K562 (cell line): Measurements from ENCODE around the gene ACE. TPM values are rescaled to one million over a fixed set of nuclear protein-coding genes. Genes with fewer than 3 reads are reported as not detected.

Experiments
- ATAC-seq: fragments of 200-7000 bp; cut with Tn5 transposase; 3 replicates; pipeline ENCODE4 v1.9.1; 2020; ENCODE audit warnings: moderate library complexity
- BruUV-seq: library from RNA; stranded (reverse); fragments of 400-500 nt; replicated peaks from 2 replicates; lab custom pipeline; 2021; lab: Mats Ljungman, UMichigan
- CTCF ChIA-PET: fragments of 300-600 bp; formaldehyde crosslinking; extraction: SDS; loops from one replicate; lab custom pipeline; 2021; ENCODE audit warnings: low intra/inter-chr PET ratio; lab: Yijun Ruan, JAX
- POLR2A ChIA-PET: fragments of 300-600, 350-650 bp; sonication (Branson Sonifier 250); formaldehyde crosslinking; extraction: SDS; loops from one replicate; lab custom pipeline; 2021; ENCODE audit warnings: antibody characterized with exemption, inconsistent platforms; lab: Yijun Ruan, JAX
- DNase-seq, 4 experiments: peaks; one replicate each; pipeline versions ENCODE4 v3.0.0 to v3.0.0-alpha.2; 2011 to 2018; ENCODE audit warnings: low spot score in 3 of 4, mixed read lengths in 3 of 4; ENCODE audit errors: extremely low read depth in 1 of 4
- FAIRE-seq: peaks from 2 replicates; lab custom pipeline; 2011; peaks lifted over from hg19 to GRCh38; lab: Jason Lieb, UNC
- H2AFZ ChIP-seq: 2 replicates; pipeline ENCODE4 v1.6.0; 2011; ENCODE audit warnings: low read depth, low read length, control low read depth, inconsistent platforms
- H3K27ac ChIP-seq: fragments of 200-600 bp; 3 replicates; pipeline ENCODE4 v1.8.0; 2011; ENCODE audit warnings: low read depth, mild to moderate bottlenecking, control low read depth, inconsistent platforms, low read length, moderate library complexity, mixed read lengths; ENCODE audit errors: extremely low read depth
- H3K27me3 ChIP-seq, 2 experiments: fragments of 300-600 bp in 1 of 2; 2 replicates in 1 of 2; 3 replicates in 1 of 2; pipeline versions ENCODE4 v1.6.0 to v1.8.0; 2011; ENCODE audit warnings: inconsistent platforms in 2 of 2, low read length in 2 of 2, mild to moderate bottlenecking in 1 of 2, mixed read lengths in 1 of 2, moderate library complexity in 1 of 2; ENCODE audit not compliant: control insufficient read depth in 2 of 2, insufficient read depth in 2 of 2
- H3K36me3 ChIP-seq: fragments of 300-600 bp; 3 replicates; pipeline ENCODE4 v1.8.0; 2011; ENCODE audit warnings: mild to moderate bottlenecking, low read length, inconsistent platforms; ENCODE audit not compliant: control insufficient read depth, insufficient read depth
- H3K4me1 ChIP-seq, 2 experiments: fragments of 200-600 bp in 1 of 2; replicated peaks in 1 of 2; 2 replicates in 1 of 2; 3 replicates in 1 of 2; pipeline versions ENCODE4 v1.5.1 to v1.8.0; 2011; ENCODE audit warnings: inconsistent platforms in 2 of 2, low read length in 2 of 2, mild to moderate bottlenecking in 1 of 2, mixed read lengths in 1 of 2, moderate library complexity in 1 of 2; ENCODE audit not compliant: control insufficient read depth in 2 of 2, insufficient read depth in 2 of 2
- H3K4me2 ChIP-seq: 2 replicates; pipeline ENCODE4 v1.6.1; 2011; ENCODE audit warnings: low read length, control low read depth, inconsistent platforms, mixed read lengths; ENCODE audit not compliant: insufficient read depth
- H3K4me3 ChIP-seq: fragments of 200-600 bp; sonication (generic), shearing (Covaris generic); 2 replicates; pipeline ENCODE4 v1.5.1; 2016; ENCODE audit warnings: control low read depth, inconsistent platforms
- H3K79me2 ChIP-seq: fragments of 200-600 bp; 3 replicates; pipeline ENCODE4 v1.8.0; 2011; ENCODE audit warnings: low read length, inconsistent platforms; ENCODE audit not compliant: control insufficient read depth, insufficient read depth
- H3K9ac ChIP-seq, 2 experiments: 2 replicates each; pipeline versions ENCODE4 v1.6.0 to v1.6.1; 2011; ENCODE audit warnings: low read depth in 2 of 2, low read length in 2 of 2, control low read depth in 1 of 2, inconsistent platforms in 1 of 2, mild to moderate bottlenecking in 1 of 2, mixed read lengths in 1 of 2; ENCODE audit not compliant: insufficient read depth in 1 of 2
- H3K9me1 ChIP-seq: one replicate; pipeline ENCODE4 v1.6.0; 2011; ENCODE audit warnings: inconsistent platforms, mild to moderate bottlenecking, low read length, moderate library complexity; ENCODE audit not compliant: control insufficient read depth, insufficient read depth
- H3K9me3 ChIP-seq: replicated peaks from 2 replicates; pipeline ENCODE4 v1.5.1; 2011; ENCODE audit warnings: low read depth, low read length, inconsistent platforms; ENCODE audit not compliant: control insufficient read depth, insufficient read depth
- H4K20me1 ChIP-seq: replicated peaks from 2 replicates; pipeline ENCODE4 v1.6.1; 2011; ENCODE audit warnings: low read length, inconsistent platforms, mixed read lengths; ENCODE audit not compliant: control insufficient read depth, insufficient read depth
- CEBPB ChIP-seq: fragments of 450-650 bp; IDR thresholded peaks from 2 replicates; pipeline ENCODE4 v1.6.1; 2016; ENCODE audit warnings: missing genetic modification characterization, missing compliant biosample characterization
- CTCF ChIP-seq, 3 experiments: IDR thresholded peaks in 2 of 3; conservative IDR thresholded peaks in 1 of 3; 2 replicates each; pipeline ENCODE4 v1.5.1; 2011 to 2012; ENCODE audit warnings: low read length in 3 of 3, mild to moderate bottlenecking in 3 of 3, control low read depth in 2 of 3, improper control_type of control experiment in 1 of 3, inconsistent platforms in 1 of 3, low read depth in 1 of 3, mixed read lengths in 1 of 3, moderate library complexity in 1 of 3; ENCODE audit not compliant: insufficient read depth in 2 of 3
- DLX4 ChIP-seq: fragments of 250-450 bp; sonication (Bioruptor Pico); IDR thresholded peaks from 2 replicates; pipeline ENCODE4 v1.6.1; 2021; ENCODE audit warnings: mild to moderate bottlenecking
- PHTF2 ChIP-seq: fragments of 250-450 bp; sonication (Bioruptor Pico); IDR thresholded peaks from 2 replicates; pipeline ENCODE4 v1.5.0; 2021; ENCODE audit warnings: mild to moderate bottlenecking
- POLR2G ChIP-seq: fragments of 200-400 bp; formaldehyde crosslinking; IDR thresholded peaks from 2 replicates; pipeline ENCODE4 v1.6.1; 2017; ENCODE audit warnings: low read depth, mild to moderate bottlenecking, antibody characterized with exemption, low read length, moderate library complexity
- TARDBP ChIP-seq: fragments of 450-650 bp; IDR thresholded peaks from 2 replicates; pipeline ENCODE4 v1.6.1; 2016
- ZBTB33 ChIP-seq: sonication (generic); formaldehyde crosslinking; IDR thresholded peaks from 2 replicates; pipeline ENCODE4 v1.8.1; 2023; ENCODE audit warnings: mild to moderate bottlenecking, missing genetic modification reagents
- WGBS: fragments of 100-300 bp; shearing (Covaris generic); methylation state at CpG from one replicate; pipeline ENCODE4 v1.1.6; 2016; ENCODE audit warnings: low coverage, mixed read lengths; ENCODE audit not compliant: insufficient coverage; ENCODE audit errors: missing lambda C conversion rate; 5-methylcytosine and 5-hydroxymethylcytosine counted together
- in situ Hi-C: fragments of 300-500 bp; cut with MboI; formaldehyde crosslinking; loops from 4 replicates; pipeline ENCODE4 v1.15.0; 2018; ENCODE audit warnings: inconsistent platforms, mixed read lengths
- intact Hi-C: fragments of 100-400 bp; cut with micrococcal nuclease; formaldehyde crosslinking; loops from 2 replicates; pipeline ENCODE4 v1.14.2; 2022
- polyA plus RNA-seq, 8 experiments: library from polyadenylated mRNA; depleted of rRNA in 4 of 8; stranded (reverse) in 5 of 8; unstranded in 3 of 8; fragments of >200 nt; fragmentation: Nextera tagmentation in 2 of 8; fragmentation: Illumina TruSeq in 1 of 8; extraction: Ambion mirVana in 2 of 8; extraction: Trizol in 1 of 8; gene quantifications; 2 replicates each; pipeline versions ENCODE4 v1.2.1 to v1.2.3, GENCODE V29; 2011 to 2014; ENCODE audit warnings: inconsistent platforms in 1 of 8, missing spikeins in 1 of 8
- total RNA-seq, 7 experiments: library from RNA; depleted of rRNA in 6 of 7; stranded (reverse); fragments of >200 nt in 6 of 7; fragmentation: Illumina TruSeq in 2 of 7; extraction: Trizol in 2 of 7; gene quantifications; 2 replicates each; pipeline versions ENCODE4 v1.2.1 to v1.2.3, GENCODE V29; 2011 to 2021; ENCODE audit warnings: low replicate concordance in 1 of 7

The ACE gene
- total and polyA plus RNA-seq, 9 of the 15 experiments (the other 6 are each of a cell fraction or from before 2014, with no cell fraction given): 0.07 to 2.5 (median 0.47) TPM; not detected in 1

GRCh38 chr17:63440127-63440769 lies 36.6 kb upstream of the ACE start:
- H3K9me1 ChIP-seq: peaks cover 7% of the 10 kb centered on the region
- BruUV-seq: no TSS peak
- no peaks in the 10 kb centered on the region for H3K27me3 ChIP-seq
- DNase-seq: no peak
- in situ Hi-C loops: loop anchor here (25.0 kb wide), 1 partner anchor 397 kb away; the partner anchor contains the start of genes FTSJ3, PSMC5 and SMARCD2
- no peak overlapping the region for H2AFZ ChIP-seq
- TF ChIP-seq PHTF2 (CRISPR knock-in tag) (no peak), CTCF (IDR thresholded peaks at IDR 0.05 in 2 of 3, conservative IDR thresholded peaks at IDR 0.05 in 1 of 3; ENCODE audit: insufficient read depth in 2 of 3, low read depth in 1 of 3, low read length in 3 of 3) (0 out of 6 replicates have a peak, but pooled peaks of 1 of the 3 experiments have one; percentile 9), TARDBP (no peak), CEBPB (tag) (no peak), POLR2G (peak; percentile 41), DLX4 (CRISPR knock-in tag) (no peak), ZBTB33 (peak; percentile 57; the same call in 1 of the 2 replicates)
- H3K36me3 ChIP-seq: peaks cover 8% of the 10 kb centered on the region; the same call in 1 of the 3 replicates
- 68% methylated on average over 21 of the region's 22 CpGs for WGBS
- ChIA-PET CTCF (no interaction called here), POLR2A (interaction anchor here (0.8 kb wide), 1 partner anchor 34 kb away, joined by 3 read pairs; no protein-coding TSS in a partner anchor)
- H3K27ac ChIP-seq: no peak overlapping the region
- H4K20me1 ChIP-seq: peaks cover 7% of the 10 kb centered on the region; the same call in 1 of the 2 replicates
- peaks cover 13% of the 10 kb centered on the region; the same call in 1 of the 3 replicates for H3K79me2 ChIP-seq
- peaks cover 49 to 70% of the 10 kb centered on the region in 2 experiments for H3K4me1 ChIP-seq
- no peak for FAIRE-seq
- intact Hi-C loops: no loop called here
- no peak overlapping the region for H3K9ac ChIP-seq
- ATAC-seq: no peak
- H3K9me3 ChIP-seq: no peaks in the 10 kb centered on the region
- no peak overlapping the region for H3K4me3 ChIP-seq
- H3K4me2 ChIP-seq: no peak overlapping the region
